Mononuclear cell (primary cell): ENCODE results near the gene TMEM255B. TPM values are rescaled to one million over a fixed set of nuclear protein-coding genes. Genes with fewer than 3 reads are reported as not detected.

ENCODE experiments used
- H3K27me3 ChIP-seq: 2 replicates; pipeline ENCODE4 v1.6.0; 2011; ENCODE audit warnings: low read length, control low read depth; ENCODE audit not compliant: insufficient read depth
- H3K4me1 ChIP-seq: 2 replicates; pipeline ENCODE4 v1.5.1; 2011; ENCODE audit warnings: mild to moderate bottlenecking, low read length, control low read depth; ENCODE audit not compliant: insufficient read depth
- H3K4me3 ChIP-seq: 2 replicates; pipeline ENCODE4 v1.5.1; 2011; ENCODE audit warnings: mild to moderate bottlenecking, low read length, moderate library complexity
- H3K9me3 ChIP-seq: 2 replicates; pipeline ENCODE4 v1.5.1; 2011; ENCODE audit warnings: low read depth, mild to moderate bottlenecking, control low read depth, low read length
- total RNA-seq: library from RNA; depleted of rRNA; stranded (reverse); fragments of >200 nt; gene quantifications from one replicate; pipeline ENCODE4 v1.2.3, GENCODE V29; 2012

TMEM255B gene
- total RNA-seq, 1 donor, result 0.84 TPM

GRCh38 chr13:113764793-113765563 is 6.0 kb downstream of the TMEM255B start:
- Histone ChIP-seq H3K27me3 (peaks cover 27% of the 10 kb centered on the region), H3K9me3 (no peaks in the 10 kb centered on the region), H3K4me3 (no peak overlapping the region), H3K4me1 (peaks cover 1% of the 10 kb centered on the region)

- Histone ChIP-seq H3K9me3 (no peaks in the 10 kb centered on the region), H3K4me3 (no peak overlapping the region), H3K27me3 (peaks cover 22% of the 10 kb centered on the region), H3K4me1 (no peaks in the 10 kb centered on the region)
Observed at GRCh38 chr13:113765564-113765910, 6.5 kb downstream of the TMEM255B start.

- H3K9me3 ChIP-seq, result no peaks in the 10 kb centered on the region
- H3K4me3 ChIP-seq, result no peak overlapping the region
- H3K4me1 ChIP-seq, result no peaks in the 10 kb centered on the region
- peaks cover 15% of the 10 kb centered on the region for H3K27me3 ChIP-seq
Observed at GRCh38 chr13:113766035-113766800, 7.2 kb downstream of the TMEM255B start.

DNA sequence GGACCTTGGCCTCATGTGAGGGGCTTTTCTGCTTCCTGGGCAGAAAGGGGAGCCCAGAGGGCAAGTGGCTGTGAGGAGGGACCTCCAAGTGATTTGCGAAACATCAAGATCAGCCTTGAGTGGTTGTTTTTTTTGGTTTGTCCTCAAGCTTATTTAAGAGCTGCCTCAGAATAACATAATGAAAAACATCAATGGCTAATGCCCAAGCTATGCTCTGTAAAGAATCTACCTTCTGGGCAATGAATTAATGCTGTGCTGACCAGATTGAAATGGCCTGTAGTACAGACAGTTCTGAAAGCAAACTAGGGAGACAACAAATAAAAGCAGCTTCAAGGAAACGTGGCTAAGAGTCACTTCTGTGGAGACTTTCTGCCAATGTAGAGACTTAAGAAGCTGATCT is 8.3 kb downstream of the TMEM255B start:
- Histone ChIP-seq H3K9me3 (no peaks in the 10 kb centered on the region), H3K4me1 (no peaks in the 10 kb centered on the region), H3K27me3 (peaks cover 5% of the 10 kb centered on the region), H3K4me3 (no peak overlapping the region)

DNA sequence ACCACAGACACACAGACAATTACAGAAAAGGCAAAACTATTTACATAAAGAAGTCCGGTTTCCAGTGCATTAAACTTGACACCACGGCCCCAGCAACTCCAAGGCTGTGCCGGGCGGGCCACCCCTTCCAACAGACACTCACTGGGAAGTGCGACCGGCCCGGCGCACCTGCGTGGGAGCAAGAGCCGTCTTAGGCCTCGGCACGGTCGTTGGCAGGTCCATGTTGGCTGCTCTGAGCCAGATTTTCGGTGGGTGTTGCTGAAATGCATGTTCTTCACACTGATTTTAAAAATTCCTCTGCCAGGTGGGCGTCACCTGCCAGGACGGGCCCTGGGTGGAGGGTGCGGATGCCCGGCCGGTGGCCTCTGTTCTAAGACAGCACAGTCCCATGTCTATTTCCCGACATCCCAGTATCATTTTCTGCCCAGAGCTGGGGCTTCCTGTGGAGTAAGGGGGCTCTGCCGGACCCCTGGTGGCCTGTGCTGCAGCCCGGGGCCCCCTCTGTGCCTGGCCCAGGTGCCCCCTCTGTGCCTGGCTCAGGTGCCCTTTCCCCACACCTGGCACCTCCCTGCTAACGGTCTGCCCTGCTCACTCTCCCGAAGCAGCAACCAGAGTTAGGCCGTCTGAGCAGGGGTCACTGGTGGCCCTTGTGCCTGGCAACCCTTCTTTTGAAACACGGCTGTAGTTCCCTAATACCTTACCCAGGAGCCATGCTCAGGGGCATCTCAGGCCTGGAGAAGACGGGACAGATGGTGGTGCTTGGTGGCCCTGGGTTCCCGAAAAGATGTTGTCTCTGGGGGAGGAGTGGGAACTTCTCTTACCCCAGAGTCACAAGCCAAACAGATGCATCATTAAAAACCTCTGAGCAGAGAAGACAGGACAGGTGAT is 9.2 kb downstream of the TMEM255B start:
- Histone ChIP-seq H3K4me1 (no peaks in the 10 kb centered on the region), H3K4me3 (no peak overlapping the region), H3K27me3 (no peaks in the 10 kb centered on the region), H3K9me3 (no peaks in the 10 kb centered on the region)

GRCh38 chr13:113769106-113769505 is 10.1 kb downstream of the TMEM255B start:
- Histone ChIP-seq H3K9me3 (no peaks in the 10 kb centered on the region), H3K4me1 (no peaks in the 10 kb centered on the region), H3K27me3 (no peaks in the 10 kb centered on the region), H3K4me3 (no peak overlapping the region)

GRCh38 chr13:113769881-113770280 is 10.9 kb downstream of the TMEM255B start:
- H3K4me3 ChIP-seq, result no peak overlapping the region
- no peaks in the 10 kb centered on the region for H3K4me1 ChIP-seq
- H3K27me3 ChIP-seq, result no peaks in the 10 kb centered on the region
- H3K9me3 ChIP-seq, result no peaks in the 10 kb centered on the region

DNA sequence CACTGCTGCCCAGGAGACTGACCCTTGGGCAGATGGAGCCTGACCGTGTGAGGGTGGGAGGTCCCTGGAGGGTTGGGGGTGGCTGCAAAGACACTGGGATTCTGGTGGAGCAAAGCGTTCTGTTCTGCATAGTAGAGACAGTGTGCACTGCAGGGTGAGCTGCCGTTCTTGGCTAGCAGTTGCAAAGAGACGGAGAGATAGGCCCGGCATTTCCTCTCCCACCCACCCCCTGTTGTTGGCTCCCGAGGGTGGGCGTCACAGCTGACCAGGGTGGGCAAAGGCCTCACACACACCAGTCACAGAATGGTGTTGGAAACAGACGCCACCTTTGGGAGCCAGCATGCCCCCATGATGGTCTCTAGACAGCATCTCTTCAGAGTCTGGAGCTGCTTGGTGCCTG is 11.4 kb downstream of the TMEM255B start:
- Histone ChIP-seq H3K4me1 (no peaks in the 10 kb centered on the region), H3K4me3 (no peak overlapping the region), H3K9me3 (no peaks in the 10 kb centered on the region), H3K27me3 (no peaks in the 10 kb centered on the region)

- no peaks in the 10 kb centered on the region for H3K4me1 ChIP-seq
- H3K4me3 ChIP-seq, result no peak overlapping the region
Observed at GRCh38 chr13:113770937-113771336, 11.9 kb downstream of the TMEM255B start.

DNA sequence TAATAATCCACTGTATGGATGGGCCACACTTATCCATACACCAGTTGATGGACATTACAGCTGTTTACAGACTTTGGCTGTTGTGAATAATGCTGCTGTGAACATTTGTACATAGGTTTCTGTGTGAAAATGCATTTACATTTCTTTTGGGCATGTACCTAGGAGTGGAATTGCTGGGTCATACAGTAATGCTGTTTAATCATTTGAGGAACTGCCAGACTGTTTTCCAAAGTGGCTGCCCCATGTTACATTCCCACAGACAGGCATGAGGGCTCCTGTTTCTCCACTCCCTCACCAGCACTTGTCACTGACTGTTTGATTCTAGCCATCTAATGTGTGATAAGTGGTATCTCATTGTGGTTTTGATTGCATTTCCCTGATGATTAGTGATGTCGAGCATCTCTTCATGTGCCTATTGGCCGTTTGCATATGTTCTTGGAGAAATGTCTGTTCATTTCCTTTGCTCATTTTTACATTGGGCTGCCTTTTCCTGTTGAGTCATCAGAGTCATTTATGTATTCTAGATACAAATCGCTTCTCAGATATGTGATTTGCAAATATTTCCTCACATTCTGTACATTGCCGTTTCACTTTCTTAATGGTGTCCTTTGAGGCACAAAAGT is 12.8 kb downstream of the TMEM255B start:
- Histone ChIP-seq H3K9me3 (no peaks in the 10 kb centered on the region), H3K4me1 (no peaks in the 10 kb centered on the region), H3K27me3 (no peaks in the 10 kb centered on the region), H3K4me3 (no peak overlapping the region)

More at GRCh38 chr13:113770937-113771336, 11.9 kb downstream of the TMEM255B start:
- Histone ChIP-seq H3K27me3 (no peaks in the 10 kb centered on the region), H3K9me3 (no peaks in the 10 kb centered on the region)

- Histone ChIP-seq H3K4me1 (no peaks in the 10 kb centered on the region), H3K9me3 (no peaks in the 10 kb centered on the region), H3K4me3 (no peak overlapping the region), H3K27me3 (no peaks in the 10 kb centered on the region)
Observed at GRCh38 chr13:113774177-113775107, 15.4 kb downstream of the TMEM255B start.

DNA sequence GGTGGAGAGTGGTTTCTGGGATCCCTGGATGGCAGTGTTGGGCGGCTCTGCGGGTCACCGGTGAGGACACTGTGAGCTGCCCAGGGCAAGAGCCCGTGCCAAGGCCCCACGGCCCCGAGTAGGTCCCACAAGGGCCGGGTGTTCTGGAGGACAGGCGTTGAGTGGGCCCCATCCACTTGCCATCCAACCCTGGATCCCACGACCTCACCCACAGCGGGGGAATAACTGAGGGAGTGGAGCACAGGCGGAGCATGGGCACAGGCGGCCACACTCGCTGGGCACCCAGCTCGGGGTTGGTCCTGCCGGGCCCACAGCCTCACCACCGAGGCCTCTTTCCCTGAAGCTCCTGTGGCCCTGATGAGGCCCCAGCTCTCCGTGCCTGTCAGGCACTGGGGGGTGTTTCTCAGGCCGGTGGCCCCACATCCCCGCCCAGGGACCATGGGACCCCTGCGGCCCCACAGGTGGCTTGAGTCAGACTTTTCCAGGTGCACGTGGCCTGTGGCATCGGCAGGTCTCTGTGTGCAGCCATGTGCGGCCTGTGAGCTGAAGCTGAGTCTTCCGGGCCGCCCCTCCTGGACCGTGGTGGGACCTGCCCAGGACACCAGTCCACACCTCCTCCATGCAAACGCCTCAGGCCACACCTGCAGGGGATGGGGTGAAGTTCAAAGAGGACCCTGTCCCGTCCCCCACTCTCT is 16.6 kb downstream of the TMEM255B start:
- Histone ChIP-seq H3K9me3 (no peaks in the 10 kb centered on the region), H3K4me3 (no peak overlapping the region), H3K27me3 (no peaks in the 10 kb centered on the region), H3K4me1 (no peaks in the 10 kb centered on the region)

GRCh38 chr13:113776231-113777125 is 17.5 kb downstream of the TMEM255B start:
- no peaks in the 10 kb centered on the region for H3K27me3 ChIP-seq

More at GRCh38 chr13:113776231-113777125, 17.5 kb downstream of the TMEM255B start:
- no peaks in the 10 kb centered on the region for H3K9me3 ChIP-seq
- no peaks in the 10 kb centered on the region for H3K4me1 ChIP-seq
- no peak overlapping the region for H3K4me3 ChIP-seq
